ENCODE measurements around the gene CCDC154.
"Not testable (repeated sequence)": the region's sequence is repeated elsewhere in the genome, so short reads cannot be mapped to it uniquely, and the experiment has no call there.

Gene CCDC154, protein sequence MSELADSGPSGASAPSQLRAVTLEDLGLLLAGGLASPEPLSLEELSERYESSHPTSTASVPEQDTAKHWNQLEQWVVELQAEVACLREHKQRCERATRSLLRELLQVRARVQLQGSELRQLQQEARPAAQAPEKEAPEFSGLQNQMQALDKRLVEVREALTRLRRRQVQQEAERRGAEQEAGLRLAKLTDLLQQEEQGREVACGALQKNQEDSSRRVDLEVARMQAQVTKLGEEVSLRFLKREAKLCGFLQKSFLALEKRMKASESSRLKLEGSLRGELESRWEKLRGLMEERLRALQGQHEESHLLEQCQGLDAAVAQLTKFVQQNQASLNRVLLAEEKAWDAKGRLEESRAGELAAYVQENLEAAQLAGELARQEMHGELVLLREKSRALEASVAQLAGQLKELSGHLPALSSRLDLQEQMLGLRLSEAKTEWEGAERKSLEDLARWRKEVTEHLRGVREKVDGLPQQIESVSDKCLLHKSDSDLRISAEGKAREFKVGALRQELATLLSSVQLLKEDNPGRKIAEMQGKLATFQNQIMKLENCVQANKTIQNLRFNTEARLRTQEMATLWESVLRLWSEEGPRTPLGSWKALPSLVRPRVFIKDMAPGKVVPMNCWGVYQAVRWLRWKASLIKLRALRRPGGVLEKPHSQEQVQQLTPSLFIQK

DNA sequence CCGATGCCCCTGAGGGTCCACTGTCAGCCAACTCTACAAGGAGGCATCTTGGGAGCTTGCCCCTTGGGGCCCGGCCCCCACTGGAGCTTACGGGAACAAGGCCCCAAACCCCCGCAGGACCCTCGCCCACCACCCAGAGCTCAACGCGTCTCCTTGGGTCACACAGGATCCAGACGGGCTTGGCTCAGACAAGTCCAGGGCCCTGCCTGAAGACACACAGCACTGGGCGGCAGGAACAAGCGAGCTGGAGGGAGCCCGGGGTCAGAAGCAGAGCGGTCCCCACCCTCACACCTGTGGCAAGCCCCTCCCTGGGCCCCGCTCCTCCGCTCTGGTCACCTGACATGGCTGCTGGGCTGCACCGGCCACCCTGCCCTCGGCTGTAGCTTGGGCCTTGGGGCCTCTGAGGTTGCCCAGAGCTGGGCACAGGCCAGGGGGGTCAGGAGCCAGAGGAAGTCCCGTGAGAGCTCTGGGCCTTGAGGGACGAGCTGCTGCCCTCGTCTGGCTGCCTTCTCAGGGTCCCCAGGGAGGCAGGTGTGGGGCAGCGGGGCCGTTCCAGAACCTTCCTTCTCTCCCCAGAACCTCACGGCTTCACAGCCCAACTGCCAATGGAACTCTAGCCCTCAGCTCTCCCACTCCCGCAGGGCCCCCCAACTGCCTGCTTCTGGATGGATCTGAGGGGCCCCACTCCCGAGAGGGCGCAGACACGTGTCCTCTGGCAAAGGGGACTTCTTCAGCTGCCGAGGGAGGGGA is at the start of gene CCDC154:
CCDC154 (minus strand) TSS at position 577 of the 750 bp plus-strand sequence; CDS start at position 343, 234 bp downstream.
- DNase-seq (ENCODE audit: low spot score) = no peak

DNA sequence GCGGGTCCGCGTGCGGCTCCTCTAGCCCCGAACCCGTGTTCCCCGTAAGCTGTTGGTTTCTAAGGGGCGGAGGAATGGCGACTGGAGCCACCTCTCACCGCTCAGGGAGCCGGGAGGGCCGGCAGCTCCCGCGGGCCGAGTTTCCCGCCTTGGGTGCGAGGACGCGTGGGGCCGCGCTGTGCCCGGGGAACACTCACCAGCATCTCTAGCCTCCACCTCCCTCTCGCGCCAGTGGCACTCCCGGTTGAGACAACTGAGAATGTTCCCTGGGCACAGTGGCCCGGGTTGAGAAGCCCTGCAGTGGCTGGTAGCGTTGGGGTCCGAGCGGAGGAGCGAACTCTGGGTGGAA is 49.4 kb upstream of the CCDC154 start:
- no peak for DNase-seq (ENCODE audit: low spot score)

DNA sequence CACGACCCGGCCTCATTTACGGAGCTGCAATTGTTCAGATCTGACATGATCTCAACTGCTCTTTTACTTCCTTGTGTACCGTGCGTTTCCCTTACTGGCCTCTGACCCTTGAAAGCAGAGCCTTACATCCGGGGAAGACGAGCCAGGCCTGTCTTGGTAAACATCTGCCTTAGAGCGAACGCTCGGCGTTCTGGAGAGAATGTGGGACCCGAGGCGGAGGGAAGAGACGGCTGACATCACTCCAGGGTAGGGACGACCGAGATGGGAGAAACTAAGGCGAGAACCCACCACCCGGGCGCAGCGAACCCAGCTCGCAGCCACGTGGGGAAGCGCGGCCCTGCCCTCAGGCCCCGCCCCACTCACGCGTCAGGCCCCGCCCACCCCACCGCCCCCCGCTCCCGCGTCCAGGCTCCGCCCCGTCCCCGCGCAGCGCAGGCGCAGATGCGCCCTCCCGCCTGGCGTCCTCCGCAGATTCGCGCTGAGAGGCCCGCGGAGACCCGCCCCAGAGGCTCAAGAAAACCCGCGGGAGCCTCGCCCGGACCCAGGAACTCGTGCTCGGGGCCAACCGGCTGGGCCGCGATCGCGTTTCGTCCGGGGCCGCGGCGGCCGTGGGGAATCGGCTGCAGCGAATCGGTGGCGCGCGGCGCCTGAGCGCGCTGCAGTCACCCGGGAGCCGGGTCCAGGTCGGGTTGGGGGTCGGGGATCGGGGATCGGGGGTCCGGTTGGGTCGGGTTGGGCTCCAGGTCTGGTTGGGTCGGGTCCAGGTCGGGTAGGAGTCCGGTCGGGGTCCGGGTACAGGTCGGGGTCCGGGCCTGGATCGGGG is 48.8 kb upstream of the CCDC154 start, which contains the start of gene TELO2:
TELO2 (plus strand) TSS at position 438 of the 823 bp plus-strand sequence. CDS start 922 bp downstream, outside the sequence.
- DNase-seq (ENCODE audit: low spot score) = peak; percentile 72

DNA sequence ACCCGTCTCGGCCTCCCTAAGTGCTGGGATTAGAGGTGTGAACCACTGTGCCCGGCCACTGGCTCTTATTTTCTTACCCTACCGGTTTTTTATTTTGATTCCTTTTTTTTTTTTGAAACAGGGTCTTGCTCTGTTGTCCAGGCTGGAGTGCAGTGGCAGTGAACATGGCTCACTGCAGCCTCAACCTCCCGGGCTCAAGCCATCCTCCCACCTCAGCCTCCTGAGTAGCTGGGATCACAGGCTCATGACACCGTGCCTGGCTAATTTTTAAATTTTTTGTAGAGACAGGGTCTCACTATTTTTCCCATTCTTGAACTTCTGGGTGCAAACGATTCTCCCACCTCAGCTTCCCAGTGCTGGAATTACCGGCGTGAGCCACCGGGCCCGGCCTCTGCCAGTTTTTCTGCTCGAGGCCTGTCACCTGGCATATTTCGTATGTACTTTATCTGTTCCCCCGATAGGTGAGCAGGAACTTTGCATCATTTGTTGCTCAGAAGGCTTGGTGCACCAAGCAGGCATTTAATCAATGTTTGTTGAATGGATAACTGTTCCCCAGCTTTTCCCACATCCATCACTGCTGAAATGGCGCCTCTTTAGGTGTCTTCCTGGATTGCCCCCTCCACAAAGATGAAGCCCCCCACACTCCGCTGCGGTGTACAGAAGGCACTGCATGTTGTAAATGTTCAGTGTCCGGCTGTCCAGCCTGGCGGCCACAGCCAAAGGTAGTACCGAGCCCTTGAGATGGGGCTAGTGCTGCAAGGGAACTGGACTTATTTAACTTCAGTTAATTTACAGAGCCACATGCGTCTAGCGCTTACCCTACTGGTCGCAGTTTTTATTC is 47.9 kb upstream of the CCDC154 start:
- no peak for DNase-seq (ENCODE audit: low spot score)

DNA sequence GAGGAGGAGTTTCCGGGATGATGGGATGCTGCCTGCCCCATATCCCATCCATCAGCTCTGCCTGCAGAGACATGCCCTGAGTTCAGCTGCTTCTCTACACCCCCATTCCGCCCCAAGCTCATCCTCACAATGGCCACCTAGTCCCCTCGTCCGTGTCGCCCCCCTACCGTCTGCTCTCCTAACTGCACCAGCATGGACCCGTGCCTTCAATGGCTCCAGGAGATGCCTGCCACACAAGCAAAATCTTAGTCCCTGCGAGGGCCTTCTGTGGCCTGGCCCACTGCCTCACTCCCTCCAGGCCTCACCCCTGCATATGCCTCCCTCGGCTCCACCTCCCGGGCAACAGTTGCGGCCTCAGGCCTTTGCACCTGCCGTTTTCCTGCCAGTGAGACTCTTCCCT is 47.0 kb upstream of the CCDC154 start:
- no peak for DNase-seq (ENCODE audit: low spot score)

DNA sequence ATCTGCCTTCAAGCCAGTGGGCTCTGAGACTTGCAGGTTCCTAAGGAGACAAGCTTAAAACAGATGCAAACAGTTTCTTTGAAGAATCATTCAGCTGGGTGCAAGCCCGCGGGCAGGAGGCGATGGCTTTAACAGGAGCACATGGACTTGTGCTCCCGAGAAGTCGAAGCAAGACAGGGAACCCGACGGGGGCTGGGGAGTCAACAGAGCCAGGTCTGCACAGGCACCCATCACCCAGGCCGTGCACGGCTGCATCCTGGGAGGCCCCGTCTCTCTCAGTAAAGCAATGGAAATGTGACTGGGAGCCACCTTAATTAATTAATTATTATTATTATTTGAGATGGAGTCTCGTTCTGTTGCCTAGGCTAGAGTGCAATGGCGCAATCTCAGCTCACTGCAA is 44.7 kb upstream of the CCDC154 start:
- no peak for DNase-seq (ENCODE audit: low spot score)

DNA sequence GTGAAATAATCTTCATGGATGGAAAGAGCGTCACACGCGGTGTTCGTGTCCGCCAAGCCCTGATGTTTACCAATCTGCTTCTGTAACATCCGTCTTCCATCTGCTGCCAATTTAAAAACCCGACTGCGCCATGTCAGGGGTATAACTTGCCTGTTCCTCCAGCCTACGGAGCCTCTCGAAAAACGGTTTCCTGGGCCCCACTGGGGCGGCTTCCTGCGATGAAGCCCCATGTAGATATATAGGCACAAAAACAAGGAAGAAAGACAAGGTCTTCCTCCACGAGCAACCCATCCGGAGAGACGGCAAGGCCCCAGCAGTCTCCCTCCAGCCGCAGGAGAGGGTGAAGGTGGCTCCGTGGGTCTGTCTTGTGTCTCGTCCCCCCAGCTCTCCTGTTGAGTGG is 44.3 kb upstream of the CCDC154 start, which contains the start of gene PTX4:
PTX4 (minus strand) TSS at position 326 of the 400 bp plus-strand sequence; CDS start at position 291, 35 bp downstream.
- no peak for DNase-seq (ENCODE audit: low spot score)

DNA sequence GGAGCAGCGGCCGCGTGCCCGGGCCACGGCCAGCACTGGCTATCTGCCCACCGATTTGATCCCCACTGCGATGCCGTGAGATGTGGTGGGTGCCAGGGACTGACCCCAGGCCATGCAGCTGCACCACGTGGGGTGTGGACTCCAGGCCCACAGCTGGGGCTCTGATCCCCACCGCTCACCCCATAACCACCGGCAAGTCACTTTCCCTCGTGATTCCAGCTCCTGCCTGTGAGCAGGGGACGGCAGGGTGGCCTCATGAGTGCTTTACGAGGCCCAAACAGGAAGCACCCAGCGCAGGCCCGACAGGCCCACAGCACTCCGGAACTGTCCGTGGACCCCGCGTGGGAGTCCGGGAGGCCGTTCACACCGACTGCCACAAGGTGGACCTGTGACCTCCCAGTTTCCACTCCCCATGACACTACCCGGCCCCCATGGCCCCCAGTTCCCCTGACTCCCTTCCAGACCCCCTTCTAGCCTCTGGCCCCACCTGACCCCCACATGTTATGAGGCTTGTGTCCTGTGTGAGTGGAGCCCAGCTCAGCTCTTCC is 43.8 kb upstream of the CCDC154 start:
- no peak for DNase-seq (ENCODE audit: low spot score)

DNA sequence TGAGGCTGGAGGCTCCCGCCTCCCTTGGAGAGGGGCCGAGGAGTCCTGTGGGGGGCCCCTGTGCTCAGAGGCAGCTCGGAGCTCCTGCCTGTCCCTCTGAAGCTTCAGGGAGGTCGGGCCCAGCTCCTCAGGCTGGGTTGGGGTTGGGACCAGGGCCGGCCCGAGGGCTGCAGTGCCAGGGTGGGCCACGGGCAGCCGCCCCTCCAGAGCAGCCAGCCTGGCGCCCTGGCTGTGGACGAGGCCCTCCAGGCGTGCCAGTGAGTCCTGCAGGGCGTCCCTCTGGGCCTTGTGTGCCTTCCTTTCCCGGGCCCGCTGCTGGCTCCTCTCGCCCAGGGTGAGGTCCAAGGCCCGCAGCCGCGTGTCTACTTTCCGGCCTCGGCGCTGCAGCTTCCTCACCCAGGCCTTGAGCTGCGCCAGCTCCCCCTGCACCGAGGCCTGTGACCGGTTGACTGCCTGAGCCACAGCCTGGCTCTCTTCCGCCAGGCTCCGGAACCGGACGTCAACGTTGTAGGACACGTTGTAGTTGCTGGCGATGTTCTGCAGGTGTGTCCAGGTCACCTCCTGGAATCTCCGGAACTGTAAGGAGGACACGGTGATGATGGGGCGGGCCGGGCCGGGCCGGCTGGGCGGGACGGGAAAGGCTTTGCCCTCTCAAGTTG is 43.2 kb upstream of the CCDC154 start:
- DNase-seq (ENCODE audit: low spot score) = no peak

DNA sequence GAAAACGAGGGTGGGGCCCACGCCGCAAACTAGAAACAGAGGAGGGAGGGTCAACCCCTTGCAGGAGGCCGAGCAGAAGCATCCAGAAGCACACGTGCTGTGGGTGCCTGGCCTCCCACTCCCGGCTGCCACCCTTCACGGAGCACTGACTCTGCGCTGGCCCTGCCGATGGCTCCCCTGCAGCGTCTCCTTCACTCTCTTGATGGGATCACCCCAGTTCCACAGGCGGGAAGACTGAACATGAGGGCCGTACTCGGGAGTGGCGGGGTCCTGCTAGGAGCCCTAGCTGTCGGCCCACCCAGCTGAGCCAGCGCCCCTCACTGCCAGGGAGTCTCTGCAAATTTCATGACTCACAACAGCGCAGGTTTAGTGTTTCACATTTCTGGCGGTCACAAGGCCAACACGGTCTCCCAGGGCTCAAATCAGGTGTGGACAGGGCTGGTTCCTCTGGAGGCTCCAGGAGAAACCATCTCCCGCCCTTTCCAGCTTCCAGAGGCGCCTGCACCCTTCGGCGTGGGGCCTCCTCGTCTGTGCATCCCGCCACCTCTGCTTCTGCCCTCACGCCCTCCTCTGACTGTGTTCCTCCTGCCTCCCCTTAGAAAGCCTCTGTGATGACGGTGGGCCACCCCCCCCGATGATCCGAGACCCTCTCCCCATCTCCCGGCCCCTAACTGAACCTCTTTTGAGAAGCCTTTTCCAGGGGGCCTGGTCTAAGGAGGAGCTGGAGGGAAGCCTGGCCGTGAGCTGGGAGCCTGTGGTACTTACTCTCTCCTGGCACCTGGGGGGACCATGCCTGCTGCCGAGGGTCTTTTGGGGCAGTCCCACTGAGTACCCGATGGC is 42.4 kb upstream of the CCDC154 start:
- DNase-seq (ENCODE audit: low spot score) = no peak

DNA sequence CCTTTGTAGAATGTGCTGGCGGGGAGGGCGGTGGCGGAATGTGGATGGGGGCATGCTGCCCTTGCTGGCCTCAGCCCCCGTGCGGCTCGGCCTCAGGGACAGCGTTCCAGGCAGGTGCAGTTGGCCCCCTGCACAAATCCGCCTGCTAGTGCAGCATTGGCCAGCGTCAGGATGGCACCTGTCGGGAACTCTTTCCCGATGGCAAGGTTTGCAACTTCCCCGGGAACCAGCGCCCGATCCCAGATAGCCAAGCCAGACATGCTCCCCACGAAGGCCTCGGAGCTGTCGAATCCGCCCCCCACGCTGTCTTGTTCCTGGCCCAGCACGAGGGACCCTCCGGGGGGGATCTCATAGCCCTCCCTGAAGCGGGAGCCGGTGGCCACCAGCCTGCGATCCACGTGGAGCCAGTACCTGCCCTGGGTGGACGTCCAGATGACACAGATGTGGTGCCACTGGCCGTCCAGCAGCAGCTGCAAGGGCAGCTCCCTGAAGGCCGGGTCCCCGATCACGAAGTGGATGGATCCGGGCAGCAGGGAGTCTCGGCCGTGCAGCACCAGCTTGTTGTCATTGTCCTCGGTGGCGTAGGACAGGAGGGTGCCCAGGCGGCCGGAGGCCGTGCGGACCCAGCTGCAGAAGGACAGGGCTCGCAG is 41.6 kb upstream of the CCDC154 start:
- no peak for DNase-seq (ENCODE audit: low spot score)

DNA sequence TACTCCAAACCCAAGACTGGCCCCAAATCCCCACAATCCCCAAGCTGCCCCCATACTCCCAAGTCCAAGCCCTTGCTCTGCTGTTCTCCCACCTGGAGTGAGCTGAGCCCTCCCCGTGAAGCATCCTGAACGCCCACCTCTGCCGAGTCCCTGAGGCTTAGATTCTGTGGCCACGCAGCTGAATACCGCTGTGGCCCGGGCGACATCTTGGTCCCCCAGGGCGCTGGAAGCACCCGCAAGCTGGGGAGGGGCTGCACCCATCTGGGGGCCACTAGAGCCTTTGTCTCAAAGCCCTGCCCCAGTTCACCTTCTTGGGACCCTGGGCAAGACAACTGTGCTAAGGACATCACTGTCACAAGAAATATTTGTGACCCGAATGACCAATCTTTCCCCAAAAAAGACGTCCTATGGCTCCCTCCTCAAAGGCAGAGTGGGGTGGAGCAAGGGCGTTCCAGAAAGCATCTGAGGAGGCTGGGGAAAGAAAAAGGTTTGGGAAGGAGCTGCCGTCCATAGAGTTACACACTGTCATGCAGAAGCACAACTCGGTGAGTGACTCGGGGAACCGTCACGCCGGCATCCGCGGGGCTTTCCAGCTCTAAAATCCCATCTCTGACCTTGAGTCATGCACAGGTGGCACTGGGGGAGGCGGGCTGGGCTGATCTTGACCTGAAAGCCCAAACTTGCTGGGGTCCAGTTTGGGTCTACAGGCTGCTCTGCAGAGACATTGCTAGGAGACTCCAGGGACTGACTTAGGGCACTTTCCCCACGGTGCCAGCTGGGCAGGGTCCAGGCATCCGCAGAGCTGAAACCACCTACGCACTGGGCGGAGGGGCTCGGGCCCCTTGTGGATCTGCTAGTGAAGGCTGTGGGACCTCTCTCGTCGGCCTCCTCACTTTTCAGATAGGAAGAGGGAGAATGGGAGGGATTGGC is 37.8 kb upstream of the CCDC154 start:
- DNase-seq (ENCODE audit: low spot score) = no peak

DNA sequence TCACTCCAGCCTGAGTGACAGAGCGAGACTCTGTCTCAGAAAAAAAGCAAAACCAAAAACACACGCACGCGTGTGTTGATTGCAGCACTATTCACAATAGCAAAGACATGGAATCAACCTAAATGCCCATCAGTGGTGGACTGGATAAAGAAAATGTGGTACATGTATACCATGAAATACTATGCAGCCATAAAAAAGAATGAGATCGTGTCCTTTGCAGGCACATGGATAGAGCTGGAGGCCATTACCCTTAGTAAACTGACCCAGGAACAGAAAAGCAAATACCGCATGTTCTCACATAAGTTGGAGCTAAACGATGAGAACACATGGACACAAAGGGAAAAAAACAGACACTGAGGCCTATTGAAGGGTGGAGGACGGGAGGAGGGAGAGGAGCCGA is 34.6 kb upstream of the CCDC154 start:
- DNase-seq (ENCODE audit: low spot score) = not testable (repeated sequence)

DNA sequence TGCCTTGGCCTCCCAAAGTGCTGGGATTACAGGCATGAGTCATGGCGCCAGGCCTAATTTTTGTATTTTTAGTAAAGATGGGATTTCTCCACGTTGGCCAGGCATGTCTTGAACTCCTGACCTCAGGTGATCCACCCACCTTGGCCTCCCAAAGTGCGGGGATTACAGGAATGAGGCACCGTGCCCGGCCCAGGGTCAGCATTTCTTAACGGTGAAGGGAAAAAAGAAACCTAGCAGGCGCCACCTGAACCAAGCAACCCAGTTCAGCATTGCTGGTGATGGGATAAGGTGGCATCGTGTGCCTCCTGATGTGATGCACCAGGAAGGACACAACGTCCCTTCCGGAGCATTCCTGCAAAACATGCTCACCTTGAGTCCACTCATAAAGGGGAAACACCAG is 32.7 kb upstream of the CCDC154 start:
- no peak for DNase-seq (ENCODE audit: low spot score)

DNA sequence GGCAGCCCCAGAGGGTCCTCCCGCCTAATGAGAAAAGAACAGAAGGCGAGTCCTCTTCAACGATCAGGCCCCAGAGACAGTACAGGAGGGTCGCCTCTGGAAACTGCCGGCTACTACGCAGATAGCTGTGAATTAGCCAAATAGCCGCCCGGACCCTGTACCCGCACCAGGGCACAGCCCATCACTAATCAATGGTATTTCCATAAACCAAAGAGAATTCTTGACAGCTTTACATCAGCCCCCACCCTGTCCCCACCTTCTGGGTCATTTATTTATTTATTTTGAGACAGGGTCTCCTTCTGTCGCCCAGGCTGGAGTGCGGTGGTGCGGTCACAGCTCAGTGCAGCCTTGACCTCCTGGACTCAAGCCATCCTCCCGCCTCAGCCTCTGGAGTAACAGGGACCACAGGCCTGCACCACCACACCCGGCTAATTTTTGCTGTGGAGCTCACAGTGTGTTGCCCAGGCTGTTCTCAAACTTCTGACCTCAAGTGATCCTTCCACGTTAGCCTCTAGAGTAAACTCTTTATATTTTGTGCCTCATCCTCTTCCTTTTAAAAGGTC is 31.3 kb upstream of the CCDC154 start:
- no peak for DNase-seq (ENCODE audit: low spot score)

DNA sequence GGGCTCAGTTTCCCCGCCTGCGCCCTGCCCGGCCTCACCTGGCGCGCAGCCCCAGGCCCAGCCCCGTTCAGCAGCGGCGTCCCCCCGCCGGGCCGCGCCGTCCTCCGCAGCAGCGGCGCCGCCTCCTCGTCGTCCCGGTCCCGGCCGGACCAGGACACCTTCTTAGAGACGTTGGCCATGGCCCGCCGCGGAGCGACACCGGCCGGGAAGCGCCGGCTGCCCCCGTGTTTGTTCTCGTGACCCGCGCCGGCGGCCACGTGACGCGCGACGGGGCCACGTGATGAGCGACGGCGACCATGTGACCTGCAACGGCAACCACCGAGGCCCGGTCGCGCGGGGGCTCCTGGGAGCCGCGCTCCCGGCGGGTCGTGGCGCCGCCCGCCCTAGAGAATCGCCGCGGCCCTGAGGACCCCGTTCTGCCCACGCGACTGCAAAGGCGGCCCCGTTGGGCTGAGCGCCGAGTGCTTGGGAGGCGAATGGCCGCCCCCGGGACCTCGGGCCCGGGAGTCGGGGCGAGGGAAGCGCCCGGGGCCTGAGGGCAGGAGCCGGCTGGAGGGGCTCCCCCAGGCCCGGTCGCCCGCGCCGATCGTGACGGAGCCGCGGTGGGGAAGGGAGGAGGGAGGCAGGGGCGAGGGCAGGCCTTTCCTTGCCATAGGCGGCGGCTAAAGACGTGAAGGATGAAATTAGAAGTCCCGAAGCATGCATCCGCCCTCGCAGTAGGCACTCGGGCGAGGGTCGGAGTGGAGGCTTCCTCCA is 30.6 kb upstream of the CCDC154 start, which contains the start of gene CLCN7:
CLCN7 (minus strand) TSS at position 233 of the 756 bp plus-strand sequence; CDS start at position 179, 54 bp downstream.
- DNase-seq (ENCODE audit: low spot score) = peak; percentile 64

Measured in kidney capillary endothelial cell (primary cell).